HL-60 (cell line): ENCODE data around the gene EPHA6.

Experiments
- DNase-seq, 2 experiments: peaks; one replicate each; pipeline ENCODE4 v3.0.0-alpha.2; 2010 to 2020; ENCODE audit warnings: low read depth in 1 of 2, low spot score in 1 of 2
- H3K27ac ChIP-seq: fragments of 250-450 bp; sonication (Bioruptor Pico); replicated peaks from 2 replicates; pipeline ENCODE4 v1.5.1; 2020; ENCODE audit warnings: mild to moderate bottlenecking, moderate library complexity
- H3K27me3 ChIP-seq: fragments of 250-450 bp; sonication (Bioruptor Pico); 2 replicates; pipeline ENCODE4 v1.5.1; 2021; ENCODE audit warnings: mild to moderate bottlenecking, moderate library complexity; ENCODE audit not compliant: insufficient read depth, poor library complexity, severe bottlenecking
- H3K4me3 ChIP-seq: replicated peaks from 2 replicates; pipeline ENCODE4 v1.5.1; 2011; ENCODE audit warnings: mild to moderate bottlenecking, control low read depth, low read length; ENCODE audit not compliant: insufficient read depth
- CTCF ChIP-seq: IDR thresholded peaks from one replicate; pipeline ENCODE4 v1.5.1; 2011; ENCODE audit warnings: low read length, control low read depth, inconsistent platforms; ENCODE audit not compliant: insufficient read depth
- GABPA ChIP-seq: IDR thresholded peaks from 2 replicates; pipeline ENCODE4 v1.6.1; 2012; ENCODE audit warnings: low read depth
- POLR2AphosphoS5 ChIP-seq: IDR thresholded peaks from 2 replicates; pipeline ENCODE4 v1.6.1; 2012; ENCODE audit warnings: low read depth
- REST ChIP-seq: IDR thresholded peaks from 2 replicates; pipeline ENCODE4 v1.6.1; 2012; ENCODE audit warnings: low read depth; ENCODE audit not compliant: insufficient replicate concordance
- SPI1 ChIP-seq: IDR thresholded peaks from 2 replicates; pipeline ENCODE4 v1.6.1; 2012; ENCODE audit warnings: low read depth, mild to moderate bottlenecking, borderline replicate concordance

Gene EPHA6

GRCh38 chr3:97706226-97706625 is 891.8 kb downstream of the EPHA6 start:
- no peak for DNase-seq
- Histone ChIP-seq H3K27ac (no peak overlapping the region), H3K4me3 (no peak overlapping the region), H3K27me3 (no peaks in the 10 kb centered on the region)
- TF ChIP-seq GABPA (no peak), SPI1 (no peak)

DNA sequence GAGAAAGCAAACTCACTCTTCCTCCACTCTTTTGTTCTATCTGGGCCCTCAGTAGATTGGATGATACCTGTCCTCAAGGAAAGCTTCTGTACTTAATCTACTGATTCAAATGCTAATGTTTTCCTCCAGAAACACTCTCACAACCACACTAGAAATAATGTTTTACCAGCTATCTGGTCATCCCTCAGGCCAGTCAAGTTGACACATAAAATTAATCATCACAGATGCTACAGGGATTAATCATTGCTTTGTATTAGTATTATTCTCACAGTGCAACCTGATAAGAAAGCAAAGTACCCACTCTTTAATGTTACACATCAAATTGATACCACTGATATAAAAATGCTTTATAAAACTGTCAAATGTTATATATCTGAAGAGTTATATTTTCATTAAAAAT is 897.3 kb downstream of the EPHA6 start:
- no peak overlapping the region for H3K27ac ChIP-seq
- H3K4me3 ChIP-seq = no peak overlapping the region

DNA sequence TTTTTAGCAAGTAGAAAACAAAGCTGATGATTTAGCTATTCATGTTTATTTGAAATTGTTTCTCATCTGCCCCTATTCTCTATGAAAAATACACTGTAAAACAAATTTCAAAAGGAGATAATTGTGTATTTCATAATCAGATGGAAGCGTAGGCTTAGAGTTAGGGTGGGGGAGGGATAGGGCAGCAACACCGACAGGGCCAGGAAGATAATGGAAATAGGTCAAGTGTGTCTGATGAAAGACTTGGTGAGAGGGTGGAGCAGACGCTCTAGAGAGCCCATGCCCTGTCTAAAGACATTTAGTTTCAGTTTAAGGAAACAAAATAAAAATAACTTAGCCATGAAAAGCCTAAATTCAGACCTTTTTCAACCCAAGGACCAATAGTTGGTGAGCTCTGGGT is 898.5 kb downstream of the EPHA6 start:
- Histone ChIP-seq H3K27ac (no peak overlapping the region), H3K27me3 (no peaks in the 10 kb centered on the region), H3K4me3 (no peak overlapping the region)
- DNase-seq = no peak
- TF ChIP-seq POLR2AphosphoS5 (no peak), SPI1 (no peak), CTCF (no peak), GABPA (no peak), REST (no peak)

More for the DNA sequence above, 897.3 kb downstream of the EPHA6 start:
- TF ChIP-seq SPI1 (no peak), GABPA (no peak), CTCF (no peak), REST (no peak), POLR2AphosphoS5 (no peak)
- H3K27me3 ChIP-seq = no peaks in the 10 kb centered on the region
- no peak for DNase-seq

DNA sequence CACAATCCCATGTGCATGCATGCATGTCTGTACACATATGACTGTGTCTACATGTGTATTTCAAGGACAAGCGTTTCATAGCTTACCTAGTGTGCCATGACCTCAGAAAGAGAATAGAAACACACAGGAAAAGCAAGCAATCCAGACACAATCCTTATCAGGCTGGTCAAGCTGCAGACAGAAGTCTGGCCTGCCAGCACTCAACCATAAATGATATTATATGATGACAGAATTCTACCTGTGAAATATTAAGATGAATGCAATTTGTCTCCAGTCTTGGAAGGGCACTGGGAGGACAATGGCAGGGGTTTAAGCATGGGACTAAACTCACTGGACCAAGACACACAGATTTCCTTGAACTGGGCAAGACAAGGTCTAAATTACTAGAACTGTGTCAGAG is 899.2 kb downstream of the EPHA6 start:
- DNase-seq = no peak
- no peak for TF ChIP-seq CTCF
- no peak for TF ChIP-seq SPI1
- TF ChIP-seq REST = no peak
- no peak for TF ChIP-seq GABPA
- TF ChIP-seq POLR2AphosphoS5 = no peak

More for the DNA sequence above, 899.2 kb downstream of the EPHA6 start:
- H3K27me3 ChIP-seq = peaks cover 2% of the 10 kb centered on the region
- no peak overlapping the region for H3K4me3 ChIP-seq
- H3K27ac ChIP-seq = no peak overlapping the region
